Mammary epithelial cell (primary cell): Measurements from ENCODE around the gene PI4K2A.

Source experiments
- CTCF ChIP-seq, 2 donors: IDR thresholded peaks in 1 of 2; conservative IDR thresholded peaks in 1 of 2; 2 replicates each; pipeline ENCODE4 v1.5.1; 2011 to 2012; ENCODE audit warnings: inconsistent platforms in 2 of 2, low read length in 2 of 2, mild to moderate bottlenecking in 2 of 2, control low read depth in 1 of 2, low read depth in 1 of 2; ENCODE audit not compliant: insufficient read depth in 1 of 2; ENCODE audit errors: extremely low read depth in 1 of 2
- EZH2 ChIP-seq: IDR thresholded peaks from 2 replicates; pipeline ENCODE4 v1.6.1; 2012; ENCODE audit warnings: low read length, inconsistent platforms, borderline replicate concordance

DNA sequence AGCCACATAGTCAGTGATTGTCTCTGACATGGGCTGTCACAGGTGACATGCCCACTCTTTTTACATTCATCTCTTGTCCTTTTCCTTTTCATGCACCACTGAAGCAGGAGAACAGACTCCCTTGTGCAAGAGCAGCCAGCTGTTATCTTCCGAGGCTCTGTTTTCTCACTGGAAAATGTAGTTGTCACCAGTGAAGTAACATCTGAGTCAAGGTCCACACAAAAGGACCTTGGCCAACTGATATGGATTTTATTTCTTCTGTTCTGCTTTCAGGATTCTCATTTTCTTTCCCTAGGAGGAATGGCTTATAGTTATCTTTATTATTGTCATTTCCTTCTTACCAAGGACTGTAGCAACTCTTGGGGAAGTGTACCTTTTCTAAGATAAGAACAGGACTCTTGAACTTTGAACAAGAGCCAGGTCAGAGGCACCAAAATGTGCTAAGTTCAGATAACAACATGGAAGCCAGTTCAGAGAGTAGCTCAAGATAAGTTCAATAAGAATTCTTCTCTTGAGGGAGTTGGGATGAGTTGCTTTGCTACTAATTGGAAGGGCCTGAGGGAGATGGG is 23.9 kb downstream of the PI4K2A start:
- TF ChIP-seq CTCF (conservative IDR thresholded peaks at IDR 0.05 in 1 of 2, IDR thresholded peaks at IDR 0.05 in 1 of 2; ENCODE audit: extremely low read depth in 1 of 2, insufficient read depth in 1 of 2, low read depth in 1 of 2, low read length in 2 of 2): no peak
- TF ChIP-seq EZH2: no peak
